Osteocyte (in vitro differentiated cells): Measurements from ENCODE around the gene GPR146. TPM values are rescaled to one million over a fixed set of nuclear protein-coding genes. Genes with fewer than 3 reads are reported as not detected.

Source experiments
- DNase-seq: peaks from one replicate; pipeline ENCODE4 v3.0.0; 2021; ENCODE audit warnings: mixed read lengths; ENCODE audit not compliant: unreplicated experiment; ENCODE audit errors: extremely low spot score
- H3K27ac Mint-ChIP-seq: one replicate; pipeline ENCODE4 v1.8.0; 2021; ENCODE audit warnings: mild to moderate bottlenecking, mixed read lengths; ENCODE audit not compliant: unreplicated experiment
- H3K27me3 Mint-ChIP-seq: one replicate; pipeline ENCODE4 v1.8.0; 2021; ENCODE audit warnings: mixed read lengths; ENCODE audit not compliant: unreplicated experiment
- H3K36me3 Mint-ChIP-seq: one replicate; pipeline ENCODE4 v1.8.0; 2021; ENCODE audit warnings: mixed read lengths; ENCODE audit not compliant: unreplicated experiment
- H3K4me1 Mint-ChIP-seq: one replicate; pipeline ENCODE4 v1.8.0; 2021; ENCODE audit warnings: mixed read lengths; ENCODE audit not compliant: unreplicated experiment
- H3K4me3 Mint-ChIP-seq: one replicate; pipeline ENCODE4 v1.8.0; 2021; ENCODE audit warnings: mild to moderate bottlenecking, moderate library complexity, mixed read lengths; ENCODE audit not compliant: unreplicated experiment
- H3K9me3 Mint-ChIP-seq: one replicate; pipeline ENCODE4 v1.8.0; 2021; ENCODE audit warnings: mixed read lengths; ENCODE audit not compliant: unreplicated experiment
- CTCF ChIP-seq: fragments of 200-600 bp; sonication (generic); IDR thresholded peaks from 2 replicates; pipeline ENCODE4 v1.5.0; 2021; ENCODE audit warnings: antibody characterized with exemption, mild to moderate bottlenecking, moderate library complexity
- total RNA-seq: library from RNA; stranded (reverse); gene quantifications from 2 replicates; pipeline ENCODE4 v1.2.1, GENCODE V29; 2021

GPR146 gene
- total RNA-seq, 1 donor from 2014 or later, result 2.8 TPM

DNA sequence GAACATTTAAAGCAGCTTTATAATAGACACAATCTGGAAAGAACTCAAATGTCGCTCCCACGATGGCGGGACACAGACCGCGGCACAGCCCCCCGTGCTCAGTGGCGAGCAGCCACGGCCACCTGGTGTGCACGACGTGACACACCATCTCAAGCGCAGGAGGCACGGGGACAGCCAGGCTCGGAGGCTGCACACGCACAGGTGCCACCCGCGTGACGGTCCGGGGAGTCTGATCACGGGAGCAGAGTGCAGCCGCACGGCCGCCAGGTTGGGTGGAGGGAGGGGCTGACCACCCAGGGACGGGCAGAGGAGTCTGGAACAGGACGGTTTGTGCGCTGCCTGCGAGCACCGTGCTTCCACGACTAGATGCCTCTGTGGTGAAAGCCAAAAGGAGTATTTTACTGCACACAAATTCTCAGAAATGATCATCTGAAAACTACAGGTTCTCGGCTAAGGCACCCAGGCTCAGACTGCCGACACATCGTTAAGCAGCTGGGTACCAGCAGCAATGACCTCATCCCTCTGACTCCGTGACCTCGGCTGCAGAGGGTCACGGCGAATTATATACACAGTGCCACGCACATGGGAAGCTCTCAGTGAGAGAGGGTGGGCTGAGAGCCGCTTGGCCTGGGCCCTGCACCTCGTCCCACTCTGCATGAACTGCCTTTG lies 36.0 kb downstream of the GPR146 start:
- Mint-ChIP-seq H3K36me3 (no peaks in the 10 kb centered on the region), H3K9me3 (no peaks in the 10 kb centered on the region), H3K27ac (no peak overlapping the region), H3K4me3 (no peak overlapping the region), H3K4me1 (peaks cover 11% of the 10 kb centered on the region), H3K27me3 (no peaks in the 10 kb centered on the region)
- no peak for TF ChIP-seq CTCF
- DNase-seq, result no peak

DNA sequence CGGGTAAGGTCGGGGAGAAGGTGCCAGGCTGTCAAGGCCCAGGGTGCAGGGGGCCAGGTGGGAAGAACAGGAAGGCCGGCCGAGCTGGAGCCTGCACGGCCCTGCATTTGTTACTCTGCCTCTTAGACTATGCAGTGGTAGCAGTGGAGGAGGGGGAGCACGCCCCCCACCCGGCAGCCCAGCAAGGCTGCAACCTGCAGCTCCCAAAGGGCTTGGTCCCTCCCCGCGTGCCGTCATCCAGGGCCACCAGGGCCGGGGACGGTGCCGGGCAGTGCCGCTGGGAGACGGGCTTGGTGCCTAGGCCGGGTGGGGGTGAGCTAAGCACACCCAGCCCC lies 36.5 kb downstream of the GPR146 start:
- Mint-ChIP-seq H3K27ac (no peak overlapping the region), H3K4me1 (peaks cover 14% of the 10 kb centered on the region), H3K4me3 (no peak overlapping the region), H3K27me3 (no peaks in the 10 kb centered on the region), H3K36me3 (no peaks in the 10 kb centered on the region), H3K9me3 (no peaks in the 10 kb centered on the region)
- TF ChIP-seq CTCF, result no peak
- DNase-seq, result no peak

- no peak overlapping the region for H3K4me3 Mint-ChIP-seq
- H3K27me3 Mint-ChIP-seq, result no peaks in the 10 kb centered on the region
- no peak for TF ChIP-seq CTCF
- no peak for DNase-seq
- peaks cover 19% of the 10 kb centered on the region for H3K4me1 Mint-ChIP-seq
- H3K27ac Mint-ChIP-seq, result no peak overlapping the region
- H3K9me3 Mint-ChIP-seq, result no peaks in the 10 kb centered on the region
- H3K36me3 Mint-ChIP-seq, result no peaks in the 10 kb centered on the region
These were observed 37.0 kb downstream of the GPR146 start for GRCh38 chr7:1081336-1081735.

DNA sequence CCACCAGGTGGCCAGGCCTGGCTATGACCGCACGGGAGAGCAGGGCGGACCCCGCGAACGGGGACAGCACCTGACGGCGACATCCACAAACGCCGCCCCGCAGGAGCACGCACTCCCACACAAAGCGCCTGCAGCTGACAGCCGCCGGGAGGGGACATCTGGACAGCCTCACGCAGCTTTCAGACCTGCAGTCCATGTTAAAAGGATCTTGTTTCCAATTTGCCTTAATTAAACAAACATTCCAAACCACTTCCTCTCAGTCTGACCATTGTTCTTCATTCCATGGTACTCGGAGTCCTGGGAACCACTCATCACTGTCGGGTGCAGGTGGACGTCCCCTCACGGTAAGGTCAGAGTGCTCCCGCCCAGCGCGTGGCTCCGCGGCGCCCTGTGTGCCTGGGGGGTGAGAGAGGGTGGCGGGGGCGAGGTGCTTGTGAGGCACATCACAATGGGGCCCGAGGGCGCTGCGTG lies 37.6 kb downstream of the GPR146 start:
- Mint-ChIP-seq H3K9me3 (no peaks in the 10 kb centered on the region), H3K36me3 (no peaks in the 10 kb centered on the region), H3K27me3 (no peaks in the 10 kb centered on the region), H3K4me3 (no peak overlapping the region), H3K4me1 (peaks cover 25% of the 10 kb centered on the region), H3K27ac (no peak overlapping the region)
- no peak for DNase-seq
- TF ChIP-seq CTCF, result no peak

GRCh38 chr7:1083729-1084657 lies 39.6 kb downstream of the GPR146 start:
- H3K4me3 Mint-ChIP-seq, result no peak overlapping the region
- H3K4me1 Mint-ChIP-seq, result peaks cover 45% of the 10 kb centered on the region
- no peak overlapping the region for H3K27ac Mint-ChIP-seq
- DNase-seq, result no peak
- H3K27me3 Mint-ChIP-seq, result no peaks in the 10 kb centered on the region
- H3K36me3 Mint-ChIP-seq, result no peaks in the 10 kb centered on the region
- no peak for TF ChIP-seq CTCF
- no peaks in the 10 kb centered on the region for H3K9me3 Mint-ChIP-seq
